ENCODE data around the gene SLC16A3. TPM values are rescaled to one million over a fixed set of nuclear protein-coding genes. Genes with fewer than 3 reads are reported as not detected.

Gene SLC16A3
- total and polyA plus RNA-seq, 9 donors: 21.9 to 47.3 (median 32.7) TPM

DNA sequence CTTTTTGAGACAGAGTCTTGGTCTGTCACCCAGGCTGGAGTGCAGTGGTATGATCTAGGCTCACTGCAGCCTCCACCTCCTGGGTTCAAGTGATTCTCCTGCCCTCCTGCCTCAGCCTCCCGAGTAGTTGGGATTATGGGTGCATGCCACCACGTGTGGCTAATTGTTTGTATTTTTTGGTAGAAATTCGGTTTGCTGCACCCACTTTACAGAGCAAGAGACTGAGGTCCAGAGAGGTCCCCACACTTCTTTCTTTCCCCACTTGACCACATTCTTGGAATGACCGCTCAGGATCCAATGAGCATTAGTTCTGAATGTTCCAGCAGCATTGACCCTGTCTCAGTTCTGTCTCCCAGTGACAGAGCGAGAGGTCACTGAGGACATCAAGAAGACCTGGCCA, 5.3 kb upstream of the SLC16A3 start:
- H3K27me3 ChIP-seq (ENCODE audit: control insufficient read depth, insufficient read depth, low read length): peaks cover 22% of the 10 kb centered on the region
- H3K4me3 ChIP-seq (ENCODE audit: low read length): no peak overlapping the region
- no peaks in the 10 kb centered on the region for H3K36me3 ChIP-seq (ENCODE audit: control insufficient read depth, insufficient read depth, low read length)
- peaks cover 14% of the 10 kb centered on the region for H3K4me1 ChIP-seq (ENCODE audit: control insufficient read depth, insufficient read depth, low read length)
- H3K27ac ChIP-seq (ENCODE audit: low read length): no peak overlapping the region
- DNase-seq: no peak
- WGBS (ENCODE audit: insufficient coverage): 97% methylated on average over 2 of the region's 5 CpGs
- no peaks in the 10 kb centered on the region for H3K9me3 ChIP-seq (replicated peaks; ENCODE audit: control insufficient read depth, low read depth, low read length)

DNA sequence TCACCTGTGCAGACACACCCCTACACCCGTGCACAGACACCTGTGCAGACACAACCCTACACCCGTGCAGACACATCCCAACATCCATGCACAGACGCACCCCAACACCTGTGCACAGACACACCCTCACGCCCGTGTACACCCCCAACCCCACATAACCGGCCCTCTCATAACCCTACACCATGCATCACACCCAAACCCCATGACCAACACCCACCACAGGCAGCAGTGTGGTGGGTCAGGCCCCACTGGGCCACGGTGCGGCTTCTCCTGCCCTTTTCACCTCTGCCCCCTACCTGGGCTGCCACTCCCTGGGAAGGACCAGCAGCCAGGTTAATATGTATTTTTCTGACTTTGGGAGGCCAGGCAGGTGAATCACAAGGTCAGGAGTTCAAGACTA, 4.2 kb upstream of the SLC16A3 start:
- Histone ChIP-seq H3K4me3 (ENCODE audit: low read length) (no peak overlapping the region), H3K9me3 (replicated peaks; ENCODE audit: control insufficient read depth, low read depth, low read length) (no peaks in the 10 kb centered on the region), H3K27me3 (ENCODE audit: control insufficient read depth, insufficient read depth, low read length) (peaks cover 31% of the 10 kb centered on the region), H3K36me3 (ENCODE audit: control insufficient read depth, insufficient read depth, low read length) (no peaks in the 10 kb centered on the region), H3K27ac (ENCODE audit: low read length) (no peak overlapping the region), H3K4me1 (ENCODE audit: control insufficient read depth, insufficient read depth, low read length) (peaks cover 21% of the 10 kb centered on the region)
- 96% methylated on average over 5 of the region's 8 CpGs for WGBS (ENCODE audit: insufficient coverage)
- DNase-seq: no peak

DNA sequence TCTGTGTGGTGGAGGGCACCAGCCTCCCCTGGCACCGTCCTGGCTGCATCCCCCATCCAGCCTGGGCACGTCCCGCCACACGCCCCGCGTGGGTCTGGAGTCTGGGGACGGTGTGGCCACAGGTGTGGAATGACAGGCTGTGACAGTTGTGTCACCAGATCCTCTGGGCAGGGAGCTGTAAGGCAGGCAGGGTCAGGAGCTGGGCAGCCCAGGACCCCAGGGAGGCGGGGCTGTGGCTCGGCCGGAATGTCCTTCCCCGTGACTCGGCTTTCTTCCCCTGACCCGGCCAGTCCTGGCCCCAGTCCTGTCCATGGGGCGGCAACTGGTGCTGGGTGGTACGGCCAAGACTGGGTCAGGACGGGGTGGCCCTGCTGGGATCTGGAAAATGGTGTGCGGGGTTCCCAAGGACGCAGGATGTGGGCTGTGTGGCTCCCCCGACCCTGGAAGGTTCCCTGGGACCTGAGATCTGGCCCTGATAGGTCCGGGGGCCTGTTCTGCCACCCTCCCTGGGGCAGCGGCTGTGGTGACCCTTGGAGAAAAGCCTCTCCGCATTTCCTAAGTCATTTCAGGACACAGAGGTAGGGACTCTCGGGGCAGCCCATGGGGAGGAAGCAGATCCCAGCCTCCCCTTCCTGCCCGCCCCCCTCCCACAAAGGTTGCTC, 3.3 kb upstream of the SLC16A3 start:
- 51% methylated on average over 20 of the region's 24 CpGs for WGBS (ENCODE audit: insufficient coverage)
- Histone ChIP-seq H3K27ac (ENCODE audit: low read length) (no peak overlapping the region), H3K4me3 (ENCODE audit: low read length) (no peak overlapping the region), H3K36me3 (ENCODE audit: control insufficient read depth, insufficient read depth, low read length) (no peaks in the 10 kb centered on the region), H3K4me1 (ENCODE audit: control insufficient read depth, insufficient read depth, low read length) (peaks cover 30% of the 10 kb centered on the region), H3K9me3 (replicated peaks; ENCODE audit: control insufficient read depth, low read depth, low read length) (no peaks in the 10 kb centered on the region), H3K27me3 (ENCODE audit: control insufficient read depth, insufficient read depth, low read length) (peaks cover 39% of the 10 kb centered on the region)
- peak; percentile 27 for DNase-seq

DNA sequence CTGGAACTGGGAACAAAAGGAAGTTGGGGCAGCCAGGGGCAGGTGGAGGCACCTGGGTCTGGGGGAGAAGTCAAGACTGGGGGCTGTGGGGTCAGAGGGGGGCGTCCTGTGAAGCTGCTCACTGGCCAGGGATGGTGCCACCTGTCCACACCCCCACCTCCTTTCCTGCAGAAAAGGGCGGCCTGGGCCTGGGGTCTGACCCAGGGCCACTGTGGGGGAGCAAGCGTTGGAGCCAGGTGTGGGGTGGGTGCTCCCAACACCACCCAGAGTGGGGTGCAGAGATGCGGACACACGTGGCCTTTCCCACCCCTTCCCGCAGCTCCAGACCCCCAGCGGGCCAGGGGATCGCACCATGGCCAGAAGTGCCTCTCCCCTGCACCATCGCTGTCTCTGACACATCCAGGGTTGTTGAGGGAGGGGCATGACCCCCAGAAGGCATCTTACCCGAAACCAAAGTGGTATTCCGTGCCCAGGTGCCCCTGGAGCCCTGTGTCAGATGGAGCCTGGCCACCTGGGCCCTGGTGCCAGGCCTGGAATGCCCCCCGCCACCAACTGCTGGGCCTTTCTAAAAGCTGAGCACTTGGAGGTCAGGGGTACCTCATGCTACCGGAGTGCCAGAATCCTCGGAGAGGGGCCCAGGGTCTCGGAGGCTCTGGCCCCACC, 2.6 kb upstream of the SLC16A3 start:
- H3K27ac ChIP-seq (ENCODE audit: low read length): no peak overlapping the region
- H3K36me3 ChIP-seq (ENCODE audit: control insufficient read depth, insufficient read depth, low read length): no peaks in the 10 kb centered on the region
- H3K9me3 ChIP-seq (replicated peaks; ENCODE audit: control insufficient read depth, low read depth, low read length): no peaks in the 10 kb centered on the region
- H3K4me3 ChIP-seq (ENCODE audit: low read length): no peak overlapping the region
- no peak for DNase-seq
- H3K4me1 ChIP-seq (ENCODE audit: control insufficient read depth, insufficient read depth, low read length): peaks cover 36% of the 10 kb centered on the region
- H3K27me3 ChIP-seq (ENCODE audit: control insufficient read depth, insufficient read depth, low read length): peaks cover 42% of the 10 kb centered on the region
- WGBS (ENCODE audit: insufficient coverage): 86% methylated on average over 9 of the region's 15 CpGs

DNA sequence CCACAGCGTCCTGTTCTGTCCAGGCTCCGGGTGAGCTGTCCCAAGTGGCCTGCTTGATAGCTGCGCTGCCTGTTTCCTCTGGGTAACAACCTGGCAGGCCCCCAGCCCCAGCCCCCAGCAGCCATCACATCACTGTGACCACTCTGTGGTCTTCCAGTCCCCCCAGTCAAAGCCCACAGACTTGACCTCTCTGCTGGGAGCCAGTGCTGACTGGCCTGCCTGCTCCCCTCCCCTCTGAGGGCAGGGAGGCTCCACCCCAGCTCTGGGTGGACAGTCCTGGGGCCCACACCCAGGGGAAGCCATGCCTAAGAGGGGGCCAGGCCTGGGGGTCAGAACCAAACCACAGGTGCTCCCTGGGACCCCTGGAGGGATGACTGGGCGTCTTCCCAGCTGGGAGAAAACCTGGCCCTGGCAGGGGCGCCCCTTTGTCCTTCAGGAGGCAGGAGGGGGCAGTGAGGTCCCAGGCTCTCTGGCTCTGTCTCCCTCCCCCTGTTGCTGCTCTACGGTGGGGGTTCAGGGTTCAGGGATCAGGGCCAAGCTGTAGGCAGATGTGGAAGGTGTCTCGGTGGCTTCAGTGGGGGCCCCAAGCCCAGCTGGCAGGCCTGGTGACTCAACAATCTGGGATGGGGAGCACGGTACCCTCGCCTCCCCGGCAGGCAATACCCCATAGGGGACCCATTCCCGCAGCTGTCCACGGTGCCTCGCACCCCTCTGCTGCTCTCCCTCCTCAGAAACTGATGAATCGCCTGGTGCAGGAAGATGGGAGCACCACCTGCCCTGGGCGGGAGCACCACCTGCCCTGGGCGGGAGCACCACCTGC, 1.8 kb upstream of the SLC16A3 start:
- DNase-seq: no peak
- no peak overlapping the region for H3K27ac ChIP-seq (ENCODE audit: low read length)
- H3K4me1 ChIP-seq (ENCODE audit: control insufficient read depth, insufficient read depth, low read length): peaks cover 43% of the 10 kb centered on the region
- 69% methylated on average over 13 of the region's 16 CpGs for WGBS (ENCODE audit: insufficient coverage)
- no peak overlapping the region for H3K4me3 ChIP-seq (ENCODE audit: low read length)
- no peaks in the 10 kb centered on the region for H3K36me3 ChIP-seq (ENCODE audit: control insufficient read depth, insufficient read depth, low read length)
- H3K9me3 ChIP-seq (replicated peaks; ENCODE audit: control insufficient read depth, low read depth, low read length): no peaks in the 10 kb centered on the region
- H3K27me3 ChIP-seq (ENCODE audit: control insufficient read depth, insufficient read depth, low read length): peaks cover 43% of the 10 kb centered on the region

DNA sequence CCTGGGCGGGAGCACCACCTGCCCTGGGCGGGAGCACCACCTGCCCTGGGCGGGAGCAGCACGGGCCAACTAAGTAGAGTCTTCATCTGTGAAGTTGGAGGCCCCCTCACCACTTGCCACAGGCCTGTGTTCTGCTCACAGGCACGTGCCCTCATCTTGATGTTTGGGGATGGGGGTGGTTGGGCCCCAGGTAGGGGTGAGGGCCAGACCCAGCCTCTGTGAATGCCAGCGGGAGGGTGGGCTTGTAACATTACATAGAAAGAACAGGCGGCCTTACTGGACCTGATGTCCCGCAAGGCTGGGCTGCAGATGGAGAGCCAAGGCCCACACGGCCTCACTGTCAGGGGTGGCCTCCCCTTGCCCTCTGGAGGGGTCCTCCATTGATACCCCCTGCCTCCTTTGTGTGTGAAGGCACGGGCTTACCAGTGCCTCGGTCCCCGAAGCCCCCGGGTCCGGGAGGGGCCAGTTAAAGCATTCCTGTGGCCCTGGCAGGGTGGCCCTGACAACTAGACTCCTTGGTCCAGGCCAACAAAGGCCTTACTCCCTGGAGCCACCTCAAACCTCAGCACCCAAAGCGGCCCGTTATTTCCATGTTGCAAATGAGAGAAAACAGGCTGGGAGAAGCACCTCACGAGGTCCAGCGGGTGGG, 1.1 kb upstream of the SLC16A3 start:
- Histone ChIP-seq H3K36me3 (ENCODE audit: control insufficient read depth, insufficient read depth, low read length) (no peaks in the 10 kb centered on the region), H3K27me3 (ENCODE audit: control insufficient read depth, insufficient read depth, low read length) (peaks cover 42% of the 10 kb centered on the region), H3K4me1 (ENCODE audit: control insufficient read depth, insufficient read depth, low read length) (peaks cover 49% of the 10 kb centered on the region), H3K4me3 (ENCODE audit: low read length) (no peak overlapping the region), H3K27ac (ENCODE audit: low read length) (no peak overlapping the region), H3K9me3 (replicated peaks; ENCODE audit: control insufficient read depth, low read depth, low read length) (no peaks in the 10 kb centered on the region)
- 74% methylated on average over 10 of the region's 18 CpGs for WGBS (ENCODE audit: insufficient coverage)
- DNase-seq: no peak

DNA sequence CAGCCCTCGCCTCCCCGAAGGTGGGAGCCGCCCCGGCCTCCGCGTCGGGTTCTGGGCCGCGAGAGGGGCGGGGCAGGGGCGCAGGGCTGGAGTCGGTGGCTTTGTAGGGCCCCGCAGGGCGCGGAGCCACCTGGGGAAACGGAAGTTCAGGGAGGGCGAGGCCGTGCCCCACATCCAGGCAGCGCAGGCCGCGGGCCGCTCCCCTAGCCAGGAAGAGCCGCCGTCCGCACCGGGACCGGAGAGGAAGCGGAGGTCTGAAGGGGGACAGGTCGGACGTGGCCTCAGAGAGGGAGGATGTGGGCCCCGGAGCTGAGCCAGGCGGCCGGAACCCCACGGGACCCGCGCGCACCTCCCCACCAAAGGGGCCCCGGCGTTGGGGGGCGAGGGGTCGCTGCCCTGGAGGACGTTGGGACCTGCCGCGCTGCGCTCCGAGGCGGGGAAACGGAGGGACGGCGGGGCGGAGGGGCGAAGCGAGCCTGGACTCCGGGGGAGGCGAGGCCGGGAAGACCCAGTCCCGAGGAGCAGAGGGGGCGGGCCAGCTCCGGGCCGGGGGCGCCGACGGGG, 482 bp upstream of the SLC16A3 start:
- peaks cover 56% of the 10 kb centered on the region for H3K4me1 ChIP-seq (ENCODE audit: control insufficient read depth, insufficient read depth, low read length)
- WGBS (ENCODE audit: insufficient coverage): 8% methylated on average over 61 of the region's 63 CpGs
- no peak overlapping the region for H3K27ac ChIP-seq (ENCODE audit: low read length)
- peak overlapping the region; percentile 21 for H3K4me3 ChIP-seq (ENCODE audit: low read length)
- no peaks in the 10 kb centered on the region for H3K36me3 ChIP-seq (ENCODE audit: control insufficient read depth, insufficient read depth, low read length)
- peak; percentile 54 for DNase-seq
- H3K27me3 ChIP-seq (ENCODE audit: control insufficient read depth, insufficient read depth, low read length): peaks cover 40% of the 10 kb centered on the region
- no peaks in the 10 kb centered on the region for H3K9me3 ChIP-seq (replicated peaks; ENCODE audit: control insufficient read depth, low read depth, low read length)

DNA sequence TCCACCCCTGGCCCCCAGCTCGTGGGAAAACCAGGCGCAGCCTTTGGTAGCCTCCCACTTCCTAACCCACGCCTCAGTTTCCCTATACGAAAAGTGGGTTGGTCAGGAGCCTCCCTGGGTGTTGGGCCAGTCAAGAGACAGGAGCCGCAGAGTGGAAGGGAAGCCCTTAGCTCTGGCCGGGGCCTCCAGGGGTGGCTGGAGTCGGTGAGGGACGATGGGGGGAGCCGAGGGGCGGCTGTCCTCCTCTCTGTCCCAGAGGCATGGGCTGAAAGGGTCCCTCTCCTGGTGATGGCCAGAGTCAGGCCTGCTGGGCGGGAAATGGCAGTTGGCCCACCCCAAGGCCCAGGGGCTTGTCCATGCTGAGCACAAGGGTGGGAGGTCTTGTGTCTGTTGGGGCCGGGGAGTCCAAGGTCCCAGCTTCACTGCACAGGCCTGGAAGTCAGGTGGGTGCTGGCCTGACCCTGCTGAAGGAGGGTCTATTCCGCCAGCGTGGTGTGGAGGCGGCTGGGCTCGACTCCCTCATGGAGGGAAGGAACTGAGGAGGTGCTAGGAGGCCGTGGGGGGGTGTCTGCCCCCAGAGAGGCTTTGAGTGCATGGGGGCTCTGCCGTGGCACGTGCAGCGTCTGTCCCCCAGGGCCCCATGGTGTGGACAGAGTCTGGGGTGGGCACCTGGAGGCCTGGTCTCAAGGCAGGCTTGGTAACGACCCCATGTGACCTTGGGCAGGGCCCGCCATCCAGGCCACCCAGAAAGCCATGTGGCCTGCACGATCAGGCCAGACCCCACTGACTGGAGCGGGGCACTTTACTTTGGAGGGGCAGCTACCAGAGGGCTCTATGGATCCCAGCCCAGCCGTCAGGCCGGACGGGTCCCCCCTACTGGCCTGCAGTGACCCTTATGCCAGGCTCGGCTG, 1.1 kb downstream of the SLC16A3 start:
- DNase-seq: peak; percentile 46

DNA sequence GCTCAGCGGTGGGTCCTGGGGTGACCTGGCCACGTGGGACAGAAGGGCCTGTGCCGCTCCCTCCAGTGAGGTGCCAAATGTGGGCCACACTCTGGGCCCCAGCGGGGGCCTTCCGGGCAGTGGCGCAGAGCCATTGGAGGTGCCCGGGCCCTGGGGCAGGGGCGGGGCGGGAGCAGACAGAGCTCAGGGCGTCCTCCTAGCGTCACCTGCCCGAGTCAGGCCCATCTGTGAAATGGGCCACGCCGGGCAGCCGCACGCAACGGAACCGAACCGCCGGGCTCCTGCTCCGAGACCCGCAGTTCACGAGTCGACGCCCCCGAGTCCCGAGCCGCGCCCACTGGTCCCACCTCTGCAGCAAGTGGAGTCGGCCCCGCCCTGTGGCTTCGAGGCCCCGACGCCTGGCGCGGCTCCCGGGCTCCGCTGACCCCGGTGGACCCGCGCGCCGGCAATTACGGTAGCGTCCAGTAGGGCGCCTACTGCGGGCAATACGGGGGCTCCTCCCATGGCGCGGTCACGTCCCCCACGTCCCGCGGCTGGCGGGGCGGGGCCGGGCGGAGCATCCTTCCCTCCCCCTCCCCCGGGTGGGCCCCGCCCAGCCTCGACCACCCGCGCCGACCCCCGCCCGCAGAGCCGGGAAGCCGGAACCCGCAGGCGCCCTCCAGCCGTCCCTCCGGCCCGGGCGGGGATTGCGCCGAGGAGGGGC, 1.9 kb downstream of the SLC16A3 start:
- Histone ChIP-seq H3K9me3 (replicated peaks; ENCODE audit: control insufficient read depth, low read depth, low read length) (no peaks in the 10 kb centered on the region), H3K4me1 (ENCODE audit: control insufficient read depth, insufficient read depth, low read length) (peaks cover 67% of the 10 kb centered on the region), H3K27me3 (ENCODE audit: control insufficient read depth, insufficient read depth, low read length) (peaks cover 40% of the 10 kb centered on the region), H3K27ac (ENCODE audit: low read length) (peak overlapping the region; percentile 62), H3K4me3 (ENCODE audit: low read length) (peak overlapping the region; percentile 54), H3K36me3 (ENCODE audit: control insufficient read depth, insufficient read depth, low read length) (no peaks in the 10 kb centered on the region)
- DNase-seq: peak; percentile 89
- WGBS (ENCODE audit: insufficient coverage): 15% methylated on average over 42 of the region's 76 CpGs

More for the DNA sequence above, 1.1 kb downstream of the SLC16A3 start:
- Histone ChIP-seq H3K4me1 (ENCODE audit: control insufficient read depth, insufficient read depth, low read length) (peaks cover 63% of the 10 kb centered on the region), H3K9me3 (replicated peaks; ENCODE audit: control insufficient read depth, low read depth, low read length) (no peaks in the 10 kb centered on the region), H3K36me3 (ENCODE audit: control insufficient read depth, insufficient read depth, low read length) (no peaks in the 10 kb centered on the region), H3K4me3 (ENCODE audit: low read length) (peak overlapping the region; percentile 54), H3K27me3 (ENCODE audit: control insufficient read depth, insufficient read depth, low read length) (peaks cover 40% of the 10 kb centered on the region), H3K27ac (ENCODE audit: low read length) (peak overlapping the region; percentile 62)
- WGBS (ENCODE audit: insufficient coverage): 42% methylated on average over 24 of the region's 28 CpGs

Measured in muscle of leg (tissue), 11 donors.